GM23338 (cell line): ENCODE measurements around the gene CD44. TPM values are rescaled to one million over a fixed set of nuclear protein-coding genes. Genes with fewer than 3 reads are reported as not detected.

Experiments used
- ATAC-seq: fragments of 200-7000 bp; cut with Tn5 transposase; 3 replicates; pipeline ENCODE4 v1.9.1; 2020
- DNase-seq: peaks from one replicate; pipeline ENCODE4 v3.0.0-alpha.2; 2015; ENCODE audit warnings: low spot score
- H2AFZ ChIP-seq: fragments of 200-600 bp; sonication (generic); 2 replicates; pipeline ENCODE4 v1.8.0; 2016; ENCODE audit warnings: antibody characterized with exemption, mild to moderate bottlenecking, moderate library complexity
- H3F3A ChIP-seq: fragments of 200-600 bp; sonication (generic); replicated peaks from 2 replicates; pipeline ENCODE4 v1.8.0; 2017; ENCODE audit warnings: antibody characterized with exemption, mixed run types, low read depth
- H3K27ac ChIP-seq: fragments of 200-600 bp; sonication (generic); 2 replicates; pipeline ENCODE4 v1.6.1; 2016; ENCODE audit warnings: low read depth
- H3K27me3 ChIP-seq: fragments of 200-600 bp; sonication (generic); 2 replicates; pipeline ENCODE4 v1.8.0; 2016; ENCODE audit warnings: mild to moderate bottlenecking, mixed run types, moderate library complexity; ENCODE audit not compliant: insufficient read depth
- H3K36me3 ChIP-seq: fragments of 200-600 bp; sonication (generic); 2 replicates; pipeline ENCODE4 v1.8.0; 2016; ENCODE audit warnings: mild to moderate bottlenecking; ENCODE audit not compliant: insufficient read depth
- H3K4me1 ChIP-seq: fragments of 200-600 bp; sonication (generic); 2 replicates; pipeline ENCODE4 v1.8.0; 2016; ENCODE audit warnings: mild to moderate bottlenecking, moderate library complexity; ENCODE audit not compliant: insufficient read depth
- H3K4me2 ChIP-seq: fragments of 200-600 bp; sonication (generic); 2 replicates; pipeline ENCODE4 v1.7.1; 2017; ENCODE audit warnings: mixed run types
- H3K4me3 ChIP-seq: fragments of 200-600 bp; sonication (generic); 2 replicates; pipeline ENCODE4 v1.6.1; 2016; ENCODE audit warnings: mixed run types
- H3K79me2 ChIP-seq: fragments of 200-600 bp; sonication (generic); replicated peaks from 2 replicates; pipeline ENCODE4 v1.8.0; 2017; ENCODE audit warnings: mild to moderate bottlenecking; ENCODE audit not compliant: insufficient read depth
- H3K9me2 ChIP-seq: fragments of 200-600 bp; sonication (generic); 2 replicates; pipeline ENCODE4 v1.8.0; 2017; ENCODE audit not compliant: insufficient read depth
- H4K20me1 ChIP-seq: fragments of 200-600 bp; sonication (generic); replicated peaks from 2 replicates; pipeline ENCODE4 v1.8.0; 2017; ENCODE audit warnings: mild to moderate bottlenecking; ENCODE audit not compliant: insufficient read depth
- H3K27ac Mint-ChIP-seq: 2 replicates; pipeline ENCODE4 v1.8.0; 2020; ENCODE audit warnings: inconsistent platforms, mild to moderate bottlenecking, moderate library complexity, mixed read lengths
- H3K27me3 Mint-ChIP-seq: 3 replicates; pipeline ENCODE4 v1.8.0; 2022; ENCODE audit warnings: low read depth, mild to moderate bottlenecking, moderate library complexity, mixed read lengths, inconsistent platforms; ENCODE audit not compliant: insufficient read depth, poor library complexity
- H3K36me3 Mint-ChIP-seq: 3 replicates; pipeline ENCODE4 v1.8.0; 2021; ENCODE audit warnings: low read depth, mild to moderate bottlenecking, inconsistent platforms, moderate library complexity, mixed read lengths
- H3K4me1 Mint-ChIP-seq: 3 replicates; pipeline ENCODE4 v1.8.0; 2020; ENCODE audit warnings: mild to moderate bottlenecking, inconsistent platforms, mixed read lengths
- H3K4me3 Mint-ChIP-seq: 3 replicates; pipeline ENCODE4 v1.8.0; 2021; ENCODE audit warnings: moderate library complexity, mild to moderate bottlenecking, inconsistent platforms, mixed read lengths
- H3K9me3 Mint-ChIP-seq: 3 replicates; pipeline ENCODE4 v1.8.0; 2020; ENCODE audit warnings: moderate library complexity, mild to moderate bottlenecking, inconsistent platforms, mixed read lengths
- CREB1 ChIP-seq: fragments of 250-450 bp; sonication (Bioruptor Pico); IDR thresholded peaks from 2 replicates; pipeline ENCODE4 v1.5.0; 2020; ENCODE audit warnings: low read depth, mild to moderate bottlenecking, moderate library complexity
- ETS1 ChIP-seq: IDR thresholded peaks from 2 replicates; pipeline ENCODE4 v1.6.1; 2016; ENCODE audit warnings: antibody characterized with exemption
- EZH2 ChIP-seq: fragments of 200-600 bp; sonication (generic); IDR thresholded peaks from one replicate; pipeline ENCODE4 v1.8.0; 2017; ENCODE audit warnings: antibody characterized with exemption, mild to moderate bottlenecking, low read depth; ENCODE audit not compliant: unreplicated experiment
- EZH2phosphoT487 ChIP-seq: fragments of 200-600 bp; sonication (generic); IDR thresholded peaks from one replicate; pipeline ENCODE4 v1.8.1; 2018; ENCODE audit warnings: antibody characterized with exemption; ENCODE audit not compliant: unreplicated experiment
- JUNB ChIP-seq: IDR thresholded peaks from one replicate; pipeline ENCODE4 v1.6.1; 2016; ENCODE audit warnings: antibody characterized with exemption; ENCODE audit not compliant: unreplicated experiment
- NANOG ChIP-seq: IDR thresholded peaks from 2 replicates; pipeline ENCODE4 v1.6.1; 2016; ENCODE audit warnings: antibody characterized with exemption, borderline replicate concordance
- POLR2AphosphoS5 ChIP-seq: IDR thresholded peaks from 2 replicates; pipeline ENCODE4 v1.6.1; 2016; ENCODE audit warnings: antibody characterized with exemption, low read depth
- REST ChIP-seq: IDR thresholded peaks from one replicate; pipeline ENCODE4 v1.6.1; 2018; ENCODE audit warnings: antibody characterized with exemption; ENCODE audit not compliant: unreplicated experiment
- STAT1 ChIP-seq: IDR thresholded peaks from one replicate; pipeline ENCODE4 v1.6.1; 2016; ENCODE audit warnings: antibody characterized with exemption; ENCODE audit not compliant: unreplicated experiment
- ZNF114 ChIP-seq: fragments of 250-450 bp; sonication (Bioruptor Pico); IDR thresholded peaks from 2 replicates; pipeline ENCODE4 v1.5.0; 2020; ENCODE audit warnings: mild to moderate bottlenecking, moderate library complexity
- ZNF331 ChIP-seq: fragments of 250-450 bp; sonication (Bioruptor Pico); IDR thresholded peaks from 2 replicates; pipeline ENCODE4 v1.5.0; 2020; ENCODE audit warnings: low read depth, mild to moderate bottlenecking, moderate library complexity
- ZNF462 ChIP-seq: fragments of 250-450 bp; sonication (Bioruptor Pico); IDR thresholded peaks from 2 replicates; pipeline ENCODE4 v1.5.0; 2020; ENCODE audit warnings: mild to moderate bottlenecking, moderate library complexity
- polyA plus RNA-seq: library from polyadenylated mRNA; unstranded; fragments of >200 nt; fragmentation: Nextera tagmentation; extraction: Ambion mirVana; gene quantifications from 2 replicates; pipeline ENCODE4 v1.2.1, GENCODE V29; 2016
- total RNA-seq: library from RNA; depleted of rRNA; stranded (reverse); fragments of >200 nt; shearing (Covaris generic); gene quantifications from 2 replicates; pipeline ENCODE4 v1.2.3, GENCODE V29; 2014
- TF ChIP-seq, protein P1 (sequence below), 2 experiments: fragments of 200-600 bp in 1 of 2; sonication (generic) in 1 of 2; conservative IDR thresholded peaks; 2 replicates each; pipeline versions ENCODE4 v1.5.1 to v1.6.1; 2016 to 2017; ENCODE audit warnings: antibody characterized with exemption in 2 of 2, low read depth in 2 of 2, mild to moderate bottlenecking in 2 of 2, moderate library complexity in 1 of 2

CD44 gene
- total and polyA plus RNA-seq, 2 experiments from 2014 or later = 4.0 to 10.1 TPM

GRCh38 chr11:35122308-35122707 lies 16.7 kb upstream of the CD44 start:
- Histone ChIP-seq H3K4me1 (peaks cover 3% of the 10 kb centered on the region; the same call in 1 of the 2 replicates), H3K27me3 (no peaks in the 10 kb centered on the region), H2AFZ (no peak overlapping the region), H4K20me1 (no peaks in the 10 kb centered on the region), H3K9me2 (no peaks in the 10 kb centered on the region), H3K79me2 (no peaks in the 10 kb centered on the region), H3K4me2 (no peak overlapping the region), H3K4me3 (no peak overlapping the region), H3K36me3 (no peaks in the 10 kb centered on the region), H3K27ac (no peak overlapping the region), H3F3A (no peaks in the 10 kb centered on the region)
- H3K27ac Mint-ChIP-seq = no peak overlapping the region
- peaks cover 5% of the 10 kb centered on the region for H3K4me1 Mint-ChIP-seq
- no peaks in the 10 kb centered on the region; the same call in 2 of the 3 replicates for H3K9me3 Mint-ChIP-seq
- no peaks in the 10 kb centered on the region for H3K27me3 Mint-ChIP-seq
- ATAC-seq (no peak), DNase-seq (no peak)
- no peaks in the 10 kb centered on the region for H3K36me3 Mint-ChIP-seq
- no peak overlapping the region for H3K4me3 Mint-ChIP-seq
- TF ChIP-seq ZNF114 (CRISPR knock-in tag) (no peak), NANOG (no peak), EZH2phosphoT487 (no peak), POLR2AphosphoS5 (no peak), EZH2 (no peak), STAT1 (no peak), ETS1 (no peak), CREB1 (CRISPR knock-in tag) (no peak), ZNF331 (CRISPR knock-in tag) (no peak), JUNB (no peak), REST (no peak), ZNF462 (CRISPR knock-in tag) (no peak)
- TF ChIP-seq, protein P1, sequence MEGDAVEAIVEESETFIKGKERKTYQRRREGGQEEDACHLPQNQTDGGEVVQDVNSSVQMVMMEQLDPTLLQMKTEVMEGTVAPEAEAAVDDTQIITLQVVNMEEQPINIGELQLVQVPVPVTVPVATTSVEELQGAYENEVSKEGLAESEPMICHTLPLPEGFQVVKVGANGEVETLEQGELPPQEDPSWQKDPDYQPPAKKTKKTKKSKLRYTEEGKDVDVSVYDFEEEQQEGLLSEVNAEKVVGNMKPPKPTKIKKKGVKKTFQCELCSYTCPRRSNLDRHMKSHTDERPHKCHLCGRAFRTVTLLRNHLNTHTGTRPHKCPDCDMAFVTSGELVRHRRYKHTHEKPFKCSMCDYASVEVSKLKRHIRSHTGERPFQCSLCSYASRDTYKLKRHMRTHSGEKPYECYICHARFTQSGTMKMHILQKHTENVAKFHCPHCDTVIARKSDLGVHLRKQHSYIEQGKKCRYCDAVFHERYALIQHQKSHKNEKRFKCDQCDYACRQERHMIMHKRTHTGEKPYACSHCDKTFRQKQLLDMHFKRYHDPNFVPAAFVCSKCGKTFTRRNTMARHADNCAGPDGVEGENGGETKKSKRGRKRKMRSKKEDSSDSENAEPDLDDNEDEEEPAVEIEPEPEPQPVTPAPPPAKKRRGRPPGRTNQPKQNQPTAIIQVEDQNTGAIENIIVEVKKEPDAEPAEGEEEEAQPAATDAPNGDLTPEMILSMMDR (conservative IDR thresholded peaks at IDR 0.05; ENCODE audit: low read depth in 2 of 2) = no peak
